GM18909 (cell line): ENCODE data around the gene BFSP1.

Experiments used
- ATAC-seq: cut with Tn5 transposase; IDR thresholded peaks from one replicate; pipeline ENCODE4 v1.9.1; 2021; ENCODE audit warnings: mild to moderate bottlenecking; ENCODE audit not compliant: unreplicated experiment, poor library complexity

Gene BFSP1

DNA sequence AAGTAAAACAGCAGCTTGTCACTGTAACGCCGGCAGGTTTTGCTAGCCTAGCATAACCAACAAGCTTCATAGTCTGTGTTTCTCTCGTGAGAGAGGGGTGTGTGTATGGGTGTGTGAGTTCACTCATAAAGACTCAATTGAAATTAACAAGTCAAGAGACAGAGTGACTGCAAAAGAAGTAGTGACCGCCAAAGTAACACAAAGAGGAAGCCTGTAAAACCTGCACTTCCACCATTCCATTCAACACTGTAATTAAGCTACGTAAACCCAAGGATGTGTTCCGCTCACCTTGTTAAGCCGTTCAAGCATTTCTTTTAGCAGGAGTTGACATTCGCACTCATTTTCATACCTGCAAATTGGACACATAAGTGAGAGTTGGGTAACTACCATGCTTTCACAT is 6.6 kb downstream of the BFSP1 start:
- ATAC-seq: no peak

DNA sequence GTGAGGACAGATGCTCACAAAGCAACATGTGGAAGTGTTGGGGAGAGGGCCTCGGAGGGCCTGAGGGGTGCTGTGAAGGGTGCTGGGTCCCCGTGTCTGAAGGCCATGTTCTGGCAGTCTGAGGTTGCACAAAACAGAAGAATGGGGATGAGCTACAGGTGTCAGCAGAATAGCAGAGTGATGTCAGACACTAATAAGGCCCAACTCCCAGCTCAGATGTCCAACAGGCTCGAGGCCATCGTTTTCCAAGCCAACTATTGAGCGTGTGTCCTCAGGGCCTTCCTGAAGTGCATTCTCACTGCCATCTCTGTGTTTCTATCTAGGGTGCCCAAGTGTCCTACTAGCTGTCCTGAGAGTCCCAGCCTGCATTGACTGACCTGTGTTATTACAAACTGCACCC is 7.9 kb downstream of the BFSP1 start:
- ATAC-seq: no peak

DNA sequence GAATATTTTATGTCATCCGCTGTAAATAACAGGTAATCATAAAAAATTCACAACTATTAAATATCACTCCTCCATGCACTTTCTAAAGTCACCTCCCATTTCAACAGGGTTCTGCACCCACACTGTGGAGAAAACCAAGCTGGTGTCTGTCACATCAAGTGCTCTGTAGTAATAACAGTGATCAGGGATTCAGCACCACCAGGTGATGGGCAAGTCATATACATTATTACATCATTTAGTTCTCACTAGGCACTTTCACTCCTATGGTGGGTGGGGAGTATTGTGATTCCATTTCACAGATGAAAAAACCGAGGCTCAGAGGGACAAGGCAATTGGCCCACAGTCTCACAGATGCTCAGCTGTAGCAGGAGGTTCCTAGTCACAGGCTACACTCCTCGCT is 8.7 kb downstream of the BFSP1 start:
- no peak for ATAC-seq

DNA sequence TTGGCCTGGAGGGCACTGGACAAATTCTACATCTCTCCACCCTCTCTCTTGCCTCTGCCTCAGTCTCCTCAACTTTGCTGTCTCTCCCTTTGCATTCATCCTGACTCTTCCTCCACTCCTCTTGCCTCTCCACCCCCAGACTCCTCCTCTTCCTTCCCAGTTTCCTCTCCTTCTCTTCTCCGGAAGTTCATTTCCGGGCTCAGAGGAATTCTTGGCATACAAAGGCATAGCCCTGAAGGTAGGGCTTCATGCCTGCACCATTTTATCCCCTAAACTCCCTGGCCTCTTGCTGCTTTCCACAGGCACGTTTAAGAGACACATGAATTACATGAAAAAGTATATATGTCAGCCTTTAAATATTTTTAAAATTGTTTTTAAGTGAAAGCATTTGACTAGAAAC is 10.6 kb downstream of the BFSP1 start:
- ATAC-seq: no peak

DNA sequence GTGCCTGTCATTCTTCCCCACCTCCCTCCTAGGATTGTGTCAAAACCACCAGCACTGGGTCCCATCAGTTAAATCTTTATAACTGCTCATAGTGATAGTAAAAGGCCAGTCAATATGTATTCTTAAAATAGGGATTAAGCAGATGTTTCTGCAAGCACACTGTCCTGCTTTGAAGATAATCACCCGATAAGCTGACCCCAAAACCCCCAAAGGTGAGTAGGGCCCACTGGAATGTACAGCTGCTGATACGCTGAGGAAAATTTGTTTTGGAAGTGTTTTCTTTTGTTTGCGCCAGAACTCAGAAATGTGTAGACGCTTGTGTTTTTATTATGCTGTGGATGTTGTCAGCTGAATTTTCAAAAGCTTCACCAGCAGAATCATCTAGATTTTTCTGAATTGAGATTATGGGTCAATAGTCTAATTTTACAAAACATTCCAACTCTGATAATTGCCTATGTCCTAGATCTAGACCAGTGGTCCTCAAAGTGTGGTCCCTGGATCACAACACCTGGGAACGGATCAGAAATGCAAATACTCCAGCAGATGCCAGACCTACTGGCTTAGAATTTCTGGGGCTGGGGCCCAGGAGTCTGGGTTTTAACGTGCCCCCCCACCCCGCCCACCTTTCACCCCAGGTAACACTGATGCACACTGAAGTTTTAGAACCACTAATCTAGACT is 11.4 kb downstream of the BFSP1 start:
- no peak for ATAC-seq

DNA sequence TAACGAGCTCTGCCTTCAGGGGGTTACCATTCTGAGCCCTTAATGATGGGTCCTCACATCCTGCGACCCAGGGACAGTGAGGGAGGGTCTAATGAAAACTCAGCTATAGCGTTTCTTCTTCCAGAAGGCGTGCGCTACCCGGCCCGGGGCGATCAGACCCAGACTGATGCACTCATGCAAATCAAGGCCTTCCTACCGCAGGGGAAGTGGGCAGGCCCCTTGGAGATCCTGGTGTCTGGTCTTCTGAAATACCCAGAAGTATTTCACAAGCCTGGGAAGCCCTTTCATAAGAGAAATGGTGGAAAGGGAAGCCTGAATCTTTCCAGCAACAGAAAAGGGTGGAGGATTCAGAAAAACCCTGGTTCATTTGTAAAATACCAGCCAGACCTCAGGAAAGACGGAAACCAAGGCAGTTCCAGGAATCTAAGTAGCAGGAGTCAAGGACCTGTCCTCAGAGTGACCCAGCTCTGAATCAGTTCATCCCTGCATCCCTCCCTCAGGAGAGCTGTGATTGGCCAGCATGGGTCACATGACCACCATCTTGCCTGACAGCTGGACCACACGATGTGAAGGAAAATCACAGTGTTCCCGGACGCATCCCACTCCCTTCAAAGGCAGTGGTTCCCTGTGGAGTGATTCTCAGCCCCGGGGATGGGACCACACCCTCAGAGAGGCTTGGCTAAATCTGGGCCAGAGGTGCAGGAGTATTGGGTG is 12.7 kb downstream of the BFSP1 start:
- ATAC-seq: no peak

DNA sequence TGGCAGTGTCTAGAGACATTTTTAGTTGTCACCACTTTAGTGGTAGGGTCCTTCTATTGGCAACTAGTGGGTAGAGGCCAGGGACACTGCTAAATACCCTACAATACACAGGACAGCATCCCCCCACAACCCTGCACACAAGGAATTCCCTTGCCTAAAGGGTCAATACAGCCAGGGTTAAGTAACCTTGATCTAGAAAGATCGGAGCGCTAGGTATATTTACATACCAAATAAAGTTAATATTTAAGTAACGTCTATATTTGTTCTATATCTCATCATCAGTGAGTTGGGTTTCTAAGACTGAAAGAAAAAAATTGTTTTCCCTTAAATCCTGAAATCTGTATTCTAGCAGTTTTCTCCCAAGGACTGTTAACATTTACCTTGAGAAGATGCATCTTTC is 16.1 kb downstream of the BFSP1 start:
- no peak for ATAC-seq

DNA sequence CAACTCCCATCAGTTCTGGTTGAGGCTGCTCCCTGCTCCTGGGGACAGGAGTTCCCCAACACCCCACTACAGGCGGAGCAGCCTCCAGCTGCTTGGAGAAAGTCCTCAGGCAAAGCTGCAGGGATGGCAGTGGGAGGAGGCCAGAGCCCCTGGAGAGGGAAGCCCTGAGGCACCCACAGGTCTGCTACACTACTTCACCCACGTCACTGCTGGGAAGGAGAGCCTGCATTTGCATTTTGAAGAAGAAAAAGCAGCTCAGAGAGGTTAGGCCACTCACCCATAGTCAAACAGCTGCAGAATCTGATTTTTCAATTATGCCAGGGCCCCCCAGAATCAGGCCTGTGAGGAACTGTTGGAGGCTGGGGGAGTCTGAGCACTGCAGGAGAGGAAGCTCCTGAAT is 17.2 kb downstream of the BFSP1 start:
- ATAC-seq: no peak

DNA sequence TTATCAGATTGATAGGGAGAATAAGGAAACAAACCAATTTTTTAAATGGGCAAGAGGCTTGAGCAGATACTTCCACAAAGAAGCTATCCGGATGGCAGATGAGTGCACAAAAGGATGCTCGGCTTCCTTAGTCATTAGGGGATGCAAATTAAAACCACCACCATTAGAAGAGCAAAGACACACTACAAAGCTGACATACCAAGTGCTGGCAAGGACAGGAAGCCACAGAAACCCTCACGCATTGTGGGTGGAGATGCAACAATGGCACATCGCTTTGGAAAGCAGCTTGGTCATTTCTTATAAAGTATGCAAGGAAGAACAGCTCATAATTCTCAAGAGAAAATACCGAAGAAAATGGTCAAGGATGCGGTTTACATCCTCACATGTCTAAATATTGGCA is 19.8 kb downstream of the BFSP1 start:
- ATAC-seq: no peak

DNA sequence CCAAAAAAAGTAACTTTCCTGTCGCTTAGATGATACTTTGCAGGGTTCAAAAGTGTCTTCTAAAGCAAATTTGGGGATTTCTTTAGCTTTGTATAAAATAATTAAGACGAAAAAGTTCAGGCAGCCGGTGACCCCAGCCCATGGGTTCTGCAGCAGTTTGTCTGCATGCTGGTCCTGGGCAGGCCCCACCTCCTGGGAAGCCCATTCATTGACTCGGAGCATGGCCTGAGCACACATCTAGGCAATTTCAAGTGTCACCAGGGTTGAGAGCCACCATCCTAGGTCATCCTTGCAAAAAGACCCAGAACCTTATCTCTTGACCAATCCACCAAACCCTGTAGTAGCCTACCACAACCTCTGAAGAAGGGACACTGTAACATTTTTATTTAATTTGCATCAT is 20.6 kb downstream of the BFSP1 start:
- ATAC-seq: no peak

DNA sequence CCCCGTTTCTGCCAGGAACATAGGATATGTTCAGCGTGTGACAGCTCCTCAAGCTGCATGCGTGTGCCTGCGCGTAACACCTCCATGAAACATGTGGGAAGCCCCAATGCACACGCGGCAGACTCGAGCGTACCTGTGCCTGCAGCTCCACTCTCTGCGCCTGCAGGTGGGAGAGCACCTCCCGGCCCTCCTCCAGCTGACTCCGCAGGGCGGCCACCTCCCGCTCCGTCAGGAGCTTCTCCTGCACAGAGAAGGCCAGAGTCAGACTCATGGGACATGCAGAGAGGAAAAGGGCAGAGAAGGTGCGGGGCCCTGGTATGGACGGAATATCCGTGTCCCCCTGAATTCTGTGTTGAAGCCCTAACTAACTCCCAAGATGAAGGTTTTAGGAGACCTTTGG is 22.4 kb downstream of the BFSP1 start:
- ATAC-seq: no peak

DNA sequence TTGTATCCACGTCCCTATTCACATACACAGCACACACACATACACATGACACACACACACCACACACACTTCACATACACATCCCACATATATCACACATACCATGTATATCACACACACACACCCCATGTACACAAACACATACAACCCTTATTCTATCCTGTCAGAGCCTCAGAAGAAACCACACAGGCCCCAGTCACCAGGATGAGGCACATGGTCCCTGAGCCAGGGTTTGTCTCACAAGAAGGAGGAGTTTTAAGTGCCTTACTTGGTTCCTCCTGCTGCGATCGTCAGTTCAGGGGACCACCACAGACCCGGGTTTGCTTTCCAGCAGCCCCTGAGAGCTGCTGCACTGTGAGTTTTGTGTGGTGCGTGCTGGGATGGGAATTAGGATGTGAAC is 23.6 kb downstream of the BFSP1 start:
- no peak for ATAC-seq

DNA sequence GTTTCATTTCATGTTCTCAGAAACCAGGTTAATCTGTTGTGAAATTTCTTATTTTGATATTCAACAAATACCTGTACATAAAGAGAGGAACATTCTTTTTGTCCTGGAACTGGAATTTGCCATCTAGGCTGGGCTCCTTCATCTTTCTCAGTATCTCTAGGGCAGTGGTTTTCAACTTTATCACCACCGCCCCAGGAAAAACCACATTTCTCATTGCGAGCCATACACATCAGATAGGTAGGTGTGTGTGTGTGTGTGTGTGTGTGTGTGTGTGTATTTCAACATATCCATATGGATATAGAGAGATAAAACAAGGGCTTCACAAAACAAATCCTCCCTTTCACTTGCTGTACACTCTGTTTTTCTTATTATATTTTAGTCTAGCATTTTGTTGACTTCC is 24.1 kb downstream of the BFSP1 start:
- no peak for ATAC-seq

DNA sequence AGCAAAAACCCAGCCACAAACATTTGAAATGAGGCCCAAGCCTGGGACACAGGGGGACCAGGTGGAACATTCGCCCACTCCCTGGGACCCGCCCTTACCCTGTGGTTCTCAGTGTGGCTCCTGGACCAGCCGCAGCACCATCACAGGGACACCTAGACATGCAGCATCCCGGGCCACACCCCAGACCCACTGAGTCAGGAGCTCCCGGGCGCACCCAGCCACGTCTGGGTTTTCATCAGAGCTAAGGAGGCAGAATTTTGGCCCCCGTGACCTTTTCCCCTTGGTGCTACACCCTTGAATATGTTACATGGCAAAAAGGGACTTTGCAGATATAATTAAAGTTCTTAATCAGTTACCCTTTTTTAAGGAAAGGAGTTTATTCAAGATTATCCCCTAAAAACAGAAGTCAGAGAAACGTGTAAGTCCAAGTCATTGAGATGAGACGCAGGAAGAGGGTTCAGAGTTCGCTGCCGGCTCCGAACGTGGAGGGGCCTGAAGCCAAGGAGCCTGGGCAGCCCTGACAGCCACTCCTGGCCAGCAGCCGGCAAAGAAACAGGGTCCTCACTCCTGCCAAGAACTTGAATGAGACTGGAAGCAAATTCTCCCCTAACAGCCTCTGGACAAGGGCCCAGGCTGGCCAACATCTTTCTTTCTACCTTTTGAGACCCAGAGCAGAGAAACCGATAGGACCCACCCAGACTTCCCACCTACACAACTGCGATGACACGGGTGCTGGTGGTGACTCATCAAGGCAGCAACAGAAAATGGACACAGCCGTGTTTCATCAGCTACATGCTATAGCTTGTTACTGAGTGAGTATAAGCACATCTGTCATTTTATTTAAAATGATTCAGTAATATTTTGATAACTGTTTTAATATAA is 25.3 kb downstream of the BFSP1 start:
- ATAC-seq: no peak

DNA sequence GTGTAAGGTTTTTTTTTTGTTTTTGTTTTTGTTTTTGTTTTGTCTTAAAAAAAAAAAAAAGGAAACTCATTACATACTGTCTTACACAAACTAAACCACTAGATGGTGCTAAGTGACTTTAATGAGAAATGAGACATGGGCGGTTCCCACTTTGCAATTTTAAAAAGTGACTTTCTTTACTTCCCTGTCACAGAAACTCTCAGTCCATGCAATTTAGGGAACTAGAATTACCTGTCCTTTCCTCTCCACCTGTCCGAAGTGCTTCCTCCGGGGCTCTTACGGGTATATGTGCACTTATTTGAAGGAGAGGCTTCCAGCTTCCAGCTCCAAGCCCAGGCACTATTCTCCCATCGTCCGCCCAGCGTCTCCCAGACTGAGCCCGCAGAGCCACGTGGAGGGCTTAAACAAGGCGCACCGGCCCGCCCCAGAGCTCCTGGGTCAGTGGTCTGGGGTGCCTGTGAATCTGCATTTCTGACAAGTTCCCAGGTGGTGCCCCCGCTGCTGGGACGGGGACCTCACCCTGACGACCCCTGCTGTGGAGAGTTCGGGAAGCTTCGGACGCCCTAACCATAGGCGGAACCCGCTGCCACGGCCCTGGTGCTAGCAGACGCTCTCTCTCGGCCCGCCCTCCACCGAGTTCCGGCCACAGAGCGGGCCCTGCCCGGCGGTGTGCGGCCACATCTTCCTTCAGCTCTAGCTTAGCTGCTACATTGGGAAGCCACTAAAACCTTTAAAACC is 26.1 kb downstream of the BFSP1 start:
- peak; percentile 73 for ATAC-seq

DNA sequence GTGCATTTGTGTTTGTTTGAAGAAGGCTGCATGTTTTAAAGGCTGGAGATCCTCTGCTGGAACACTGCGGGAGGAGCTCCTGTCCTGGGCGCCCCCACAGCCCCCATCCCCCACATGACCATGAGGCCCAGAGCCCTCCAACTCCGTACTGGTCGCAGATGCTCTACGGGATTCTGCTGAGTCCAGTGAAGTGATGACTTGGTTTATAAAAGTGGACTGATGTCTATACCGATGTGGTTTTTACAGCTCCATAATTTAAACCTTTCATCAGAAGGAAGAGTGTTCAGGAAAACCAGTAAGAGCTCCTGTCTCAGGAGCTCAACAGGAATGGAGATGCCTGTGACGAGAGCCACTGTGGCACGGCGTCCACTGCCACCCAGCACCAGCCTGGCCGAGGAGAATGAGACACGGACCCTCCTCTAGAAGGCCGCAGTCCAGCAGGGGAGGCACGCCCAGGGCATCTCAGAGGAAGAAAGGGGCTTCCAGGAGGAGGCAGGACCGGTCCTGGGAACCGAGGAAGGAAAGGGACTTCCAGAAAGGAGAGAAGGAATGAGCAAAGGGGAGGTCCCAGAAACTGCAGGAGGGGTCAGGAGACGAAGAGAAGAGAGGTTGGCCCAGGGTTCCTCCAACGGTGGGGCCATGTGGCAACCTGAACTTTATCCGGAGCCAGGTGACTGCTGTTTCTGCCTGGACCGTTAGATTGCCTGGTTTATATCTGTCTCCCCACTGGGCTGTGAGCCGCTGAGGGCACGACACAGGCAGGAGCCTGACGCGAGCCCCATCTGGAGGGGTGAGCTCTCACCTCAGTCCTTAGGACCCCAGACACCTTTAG is 26.9 kb downstream of the BFSP1 start:
- peak; percentile 21 for ATAC-seq

DNA sequence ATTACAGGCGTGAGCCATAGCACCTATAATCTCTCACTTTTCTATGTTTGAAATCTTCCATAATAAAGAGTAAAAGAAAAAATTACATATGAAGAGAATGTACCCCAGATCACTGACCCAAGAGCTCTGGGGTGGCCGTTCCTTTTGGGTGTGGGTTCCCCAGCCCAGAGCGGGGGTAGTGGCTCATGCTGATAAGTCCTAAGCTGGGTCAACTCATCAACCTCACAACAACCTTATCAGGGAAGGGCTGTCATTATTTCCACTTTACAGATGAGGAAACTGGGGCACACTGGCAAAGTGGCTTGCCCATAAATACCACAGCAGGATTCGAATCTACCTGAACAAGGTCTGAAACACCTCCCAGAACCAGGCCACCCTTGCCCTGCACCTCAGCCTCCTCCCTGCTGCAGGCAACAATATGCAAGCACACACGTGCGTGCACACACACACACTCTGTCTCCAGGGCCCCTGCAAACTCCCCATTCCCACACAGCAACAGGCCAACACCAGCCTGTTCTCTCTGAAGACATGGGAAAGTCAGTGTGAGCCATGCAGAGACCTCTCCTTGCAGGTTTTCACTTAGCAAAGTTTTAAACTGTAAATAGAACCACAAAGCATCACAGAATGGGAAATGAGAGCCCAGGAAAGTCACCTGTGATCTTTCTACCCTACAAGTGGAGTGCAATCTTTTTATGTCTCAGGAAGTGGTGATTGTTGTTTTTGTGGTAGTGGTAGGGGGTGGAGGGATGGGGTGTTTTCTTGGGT is 27.7 kb downstream of the BFSP1 start:
- ATAC-seq: no peak

DNA sequence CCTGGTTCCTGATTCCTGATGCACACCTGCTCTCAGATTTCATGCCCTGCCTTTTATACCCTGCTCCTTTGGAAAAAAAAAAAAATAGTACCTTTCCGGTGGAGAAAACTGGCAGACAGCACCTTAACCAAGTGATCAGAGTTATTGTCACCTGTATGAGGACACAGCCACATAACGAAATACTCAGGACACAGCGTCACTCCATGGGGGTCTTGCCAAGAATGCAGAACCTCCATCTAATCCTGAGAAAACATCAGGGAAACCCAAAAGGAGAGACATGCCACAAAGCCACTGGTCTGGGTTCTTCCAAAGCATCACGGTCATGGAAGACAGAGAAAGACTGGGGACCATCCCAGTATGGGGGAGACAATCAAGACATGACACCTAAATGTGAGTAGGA is 29.1 kb downstream of the BFSP1 start:
- no peak for ATAC-seq

DNA sequence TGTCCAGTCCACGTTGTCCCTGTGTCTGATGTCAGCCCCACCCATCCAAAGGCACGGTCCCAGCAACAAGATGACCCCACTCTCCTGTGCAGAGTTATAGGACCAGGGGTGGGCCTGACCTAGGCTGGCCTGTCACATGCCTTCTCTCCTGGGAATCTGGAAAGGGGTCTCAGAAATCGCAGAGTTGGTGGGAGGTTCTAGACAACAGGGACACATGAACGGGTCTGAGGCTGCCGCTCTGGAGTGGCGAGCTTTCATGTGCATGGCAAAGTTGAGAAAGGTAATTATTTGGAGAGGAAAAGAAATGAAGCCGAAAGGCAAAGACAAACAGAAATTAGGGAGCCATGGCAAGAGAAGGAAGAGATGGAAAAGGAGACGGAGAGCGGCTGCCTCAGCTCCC is 29.5 kb downstream of the BFSP1 start:
- no peak for ATAC-seq
